B cell (primary cell): Measurements from ENCODE around the gene MVD.

Source experiments
- EZH2 ChIP-seq: IDR thresholded peaks from 2 replicates; pipeline ENCODE4 v1.6.1; 2012; ENCODE audit warnings: borderline replicate concordance, low read depth, mild to moderate bottlenecking, moderate library complexity, low read length; ENCODE audit not compliant: insufficient read depth, poor library complexity, severe bottlenecking
- TF ChIP-seq, protein P1 (sequence below): fragments of 200-600 bp; IDR thresholded peaks from one replicate; pipeline ENCODE4 v1.8.0; 2022; ENCODE audit warnings: antibody characterized with exemption, mild to moderate bottlenecking

DNA sequence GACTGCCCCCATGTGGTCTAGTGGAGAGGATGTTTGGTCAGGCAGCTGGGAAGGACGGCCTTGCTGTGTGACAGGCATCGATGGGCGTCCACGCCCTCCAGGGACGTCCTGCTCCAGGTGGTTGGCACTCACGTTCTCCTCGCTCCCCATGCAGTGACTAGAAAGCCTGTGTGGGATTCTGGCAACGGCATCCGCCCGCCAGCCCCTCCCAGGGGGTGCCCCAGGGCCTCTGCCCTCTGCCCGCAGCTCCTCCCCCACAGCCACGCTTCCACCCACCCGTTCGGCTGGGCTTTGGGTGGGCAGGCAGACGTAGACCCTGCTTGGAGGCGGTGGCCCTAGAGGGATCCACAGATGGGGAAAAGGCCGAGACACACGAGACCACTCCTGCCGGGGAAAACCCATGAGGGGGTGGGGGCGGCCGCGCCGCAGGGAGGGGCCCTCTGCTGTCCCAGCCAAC lies 29.2 kb downstream of the MVD start:
- TF ChIP-seq, protein P1, sequence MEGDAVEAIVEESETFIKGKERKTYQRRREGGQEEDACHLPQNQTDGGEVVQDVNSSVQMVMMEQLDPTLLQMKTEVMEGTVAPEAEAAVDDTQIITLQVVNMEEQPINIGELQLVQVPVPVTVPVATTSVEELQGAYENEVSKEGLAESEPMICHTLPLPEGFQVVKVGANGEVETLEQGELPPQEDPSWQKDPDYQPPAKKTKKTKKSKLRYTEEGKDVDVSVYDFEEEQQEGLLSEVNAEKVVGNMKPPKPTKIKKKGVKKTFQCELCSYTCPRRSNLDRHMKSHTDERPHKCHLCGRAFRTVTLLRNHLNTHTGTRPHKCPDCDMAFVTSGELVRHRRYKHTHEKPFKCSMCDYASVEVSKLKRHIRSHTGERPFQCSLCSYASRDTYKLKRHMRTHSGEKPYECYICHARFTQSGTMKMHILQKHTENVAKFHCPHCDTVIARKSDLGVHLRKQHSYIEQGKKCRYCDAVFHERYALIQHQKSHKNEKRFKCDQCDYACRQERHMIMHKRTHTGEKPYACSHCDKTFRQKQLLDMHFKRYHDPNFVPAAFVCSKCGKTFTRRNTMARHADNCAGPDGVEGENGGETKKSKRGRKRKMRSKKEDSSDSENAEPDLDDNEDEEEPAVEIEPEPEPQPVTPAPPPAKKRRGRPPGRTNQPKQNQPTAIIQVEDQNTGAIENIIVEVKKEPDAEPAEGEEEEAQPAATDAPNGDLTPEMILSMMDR: no peak
- TF ChIP-seq EZH2: no peak
